NCI-H526 treated with DMSO at 0.1 percent for 48 hours (cell line): ENCODE measurements around the gene PLSCR4.

Source experiments
- DNase-seq: peaks from one replicate; lab custom pipeline; 2025; lab: John Stamatoyannopoulos, UW

The PLSCR4 gene

GRCh38 chr3:146160964-146161662 lies 89.8 kb downstream of the PLSCR4 start, which contains the start of gene PLOD2:
PLOD2 (minus strand) TSS chr3:146161184; CDS start chr3:146160989, 195 bp downstream.
- DNase-seq = peak; percentile 77

- DNase-seq = peak; percentile 90
Measured at GRCh38 chr3:146160321-146160963, 90.5 kb downstream of the PLSCR4 start.

- peak; percentile 42 for DNase-seq
Measured at GRCh38 chr3:146159616-146160320, 91.1 kb downstream of the PLSCR4 start.

- DNase-seq = no peak
Measured at GRCh38 chr3:146159037-146159436, 91.9 kb downstream of the PLSCR4 start.

GRCh38 chr3:146157325-146158060 lies 93.4 kb downstream of the PLSCR4 start:
- DNase-seq = no peak

GRCh38 chr3:146156666-146157314 lies 94.1 kb downstream of the PLSCR4 start:
- no peak for DNase-seq

GRCh38 chr3:146156095-146156494 lies 94.8 kb downstream of the PLSCR4 start:
- DNase-seq = no peak

- DNase-seq = no peak
Measured at GRCh38 chr3:146154995-146155394, 95.9 kb downstream of the PLSCR4 start.

GRCh38 chr3:146154316-146154715 lies 96.6 kb downstream of the PLSCR4 start:
- no peak for DNase-seq

- DNase-seq = no peak
Measured at GRCh38 chr3:146153429-146153828, 97.5 kb downstream of the PLSCR4 start.

- DNase-seq = no peak
Measured at GRCh38 chr3:146152834-146153233, 98.1 kb downstream of the PLSCR4 start.

- DNase-seq = no peak
Measured at GRCh38 chr3:146148468-146148931, 102.4 kb downstream of the PLSCR4 start.

- no peak for DNase-seq
Measured at GRCh38 chr3:146145642-146146041, 105.3 kb downstream of the PLSCR4 start.

GRCh38 chr3:146142757-146143156 lies 108.1 kb downstream of the PLSCR4 start:
- no peak for DNase-seq
